PC-3 (cell line): Measurements from ENCODE around the gene CD44. TPM values are rescaled to one million over a fixed set of nuclear protein-coding genes. Genes with fewer than 3 reads are reported as not detected.

ENCODE experiments used
- ATAC-seq: fragments of 200-7000 bp; cut with Tn5 transposase; 2 replicates; pipeline ENCODE4 v1.9.1; 2020; ENCODE audit warnings: mild to moderate bottlenecking, moderate library complexity
- BruUV-seq: library from RNA; stranded (reverse); fragments of 400-500 nt; replicated peaks from 2 replicates; lab custom pipeline; 2021; lab: Mats Ljungman, UMichigan
- CTCF ChIA-PET: fragments of 300-600 bp; sonication (Branson Sonifier 250); formaldehyde crosslinking; loops from one replicate; lab custom pipeline; 2022; ENCODE audit warnings: antibody characterized with exemption; lab: Charles Lee
- POLR2A ChIA-PET: fragments of 300-600 bp; sonication (Branson Sonifier 250); formaldehyde crosslinking; loops from one replicate; lab custom pipeline; 2022; ENCODE audit warnings: antibody characterized with exemption; ENCODE audit not compliant: unreplicated experiment; lab: Charles Lee
- DNase-seq: peaks from one replicate; pipeline ENCODE4 v3.0.0-alpha.2; 2015
- H2AFZ ChIP-seq: fragments of 300-600 bp; sonication (generic); 2 replicates; pipeline ENCODE4 v1.6.0; 2016; ENCODE audit warnings: antibody characterized with exemption, low read length
- H3F3A ChIP-seq: fragments of 300-600 bp; sonication (generic); one replicate; pipeline ENCODE4 v1.6.0; 2017; ENCODE audit warnings: antibody characterized with exemption, low read length, control low read depth, mild to moderate bottlenecking; ENCODE audit not compliant: unreplicated experiment
- H3K27ac ChIP-seq: fragments of 300-600 bp; sonication (generic); 2 replicates; pipeline ENCODE4 v1.5.1; 2016; ENCODE audit warnings: mild to moderate bottlenecking, low read length
- H3K27me3 ChIP-seq: fragments of 300-600 bp; sonication (generic); 2 replicates; pipeline ENCODE4 v1.6.1; 2016; ENCODE audit warnings: low read length, mixed read lengths
- H3K36me3 ChIP-seq: fragments of 300-600 bp; sonication (generic); 2 replicates; pipeline ENCODE4 v1.6.1; 2016; ENCODE audit warnings: low read depth, mixed run types, low read length, mixed read lengths
- H3K4me1 ChIP-seq: fragments of 300-600 bp; sonication (generic); 2 replicates; pipeline ENCODE4 v1.5.1; 2016; ENCODE audit warnings: low read length; ENCODE audit not compliant: insufficient read depth
- H3K4me2 ChIP-seq: fragments of 300-600 bp; sonication (generic); 2 replicates; pipeline ENCODE4 v1.6.0; 2016; ENCODE audit warnings: low read length
- H3K4me3 ChIP-seq: fragments of 300-600 bp; sonication (generic); 2 replicates; pipeline ENCODE4 v1.5.1; 2016; ENCODE audit warnings: mild to moderate bottlenecking, low read length, mixed read lengths
- H3K79me2 ChIP-seq: fragments of 300-600 bp; sonication (generic); 2 replicates; pipeline ENCODE4 v1.6.1; 2017; ENCODE audit warnings: low read length, mixed read lengths
- H3K9ac ChIP-seq: fragments of 300-600 bp; sonication (generic); 2 replicates; pipeline ENCODE4 v1.6.0; 2016; ENCODE audit warnings: mild to moderate bottlenecking, low read length
- H3K9me2 ChIP-seq: fragments of 300-600 bp; sonication (generic); replicated peaks from 2 replicates; pipeline ENCODE4 v1.6.1; 2016; ENCODE audit warnings: mixed run types, low read length, mixed read lengths
- H3K9me3 ChIP-seq: fragments of 300-600 bp; sonication (generic); 2 replicates; pipeline ENCODE4 v1.6.1; 2016; ENCODE audit warnings: low read length, mixed read lengths
- H4K20me1 ChIP-seq: fragments of 300-600 bp; sonication (generic); 2 replicates; pipeline ENCODE4 v1.6.1; 2016; ENCODE audit warnings: low read length, mixed read lengths
- CTCF ChIP-seq: fragments of 300-600 bp; sonication (generic); conservative IDR thresholded peaks from 2 replicates; pipeline ENCODE4 v1.5.1; 2017; ENCODE audit warnings: antibody characterized with exemption, low read depth, mild to moderate bottlenecking, low read length
- EZH2 ChIP-seq: fragments of 300-600 bp; sonication (generic); IDR thresholded peaks from one replicate; pipeline ENCODE4 v1.6.1; 2017; ENCODE audit warnings: antibody characterized with exemption, mild to moderate bottlenecking, low read length; ENCODE audit not compliant: unreplicated experiment
- EZH2phosphoT487 ChIP-seq: fragments of 300-600 bp; sonication (generic); IDR thresholded peaks from 2 replicates; pipeline ENCODE4 v1.6.1; 2018; ENCODE audit warnings: mild to moderate bottlenecking, antibody characterized with exemption, low read length, borderline replicate concordance
- intact Hi-C: fragments of 100-400 bp; cut with micrococcal nuclease; formaldehyde crosslinking; loops from 2 replicates; pipeline ENCODE4 v1.9.0; 2023
- total RNA-seq: library from RNA; depleted of rRNA; stranded (reverse); fragments of >200 nt; gene quantifications from 2 replicates; pipeline ENCODE4 v1.2.3, GENCODE V29; 2014

CD44 gene
- total RNA-seq, 1 experiment from 2014 or later, result 181 TPM

GRCh38 chr11:35146711-35147110, 7.7 kb downstream of the CD44 start:
- intact Hi-C loops, result no loop called here
- Histone ChIP-seq H3K36me3 (peaks cover 64% of the 10 kb centered on the region), H3K9me2 (no peaks in the 10 kb centered on the region), H3K27me3 (no peaks in the 10 kb centered on the region), H3F3A (no peaks in the 10 kb centered on the region), H2AFZ (no peak overlapping the region), H3K9me3 (no peaks in the 10 kb centered on the region), H3K4me2 (peak overlapping the region; percentile 89; the same call in 1 of the 2 replicates), H3K4me3 (no peak overlapping the region), H3K79me2 (peaks cover 100% of the 10 kb centered on the region), H3K4me1 (peaks cover 52% of the 10 kb centered on the region), H4K20me1 (peaks cover 96% of the 10 kb centered on the region), H3K27ac (peak overlapping the region; percentile 4), H3K9ac (no peak overlapping the region)
- no peak for ATAC-seq
- no peak for TF ChIP-seq EZH2phosphoT487
- TF ChIP-seq EZH2, result no peak
- TF ChIP-seq CTCF, result no peak
- ChIA-PET POLR2A (no interaction called here), CTCF (no interaction called here)
- DNase-seq, result no peak
- BruUV-seq, result no TSS peak

- no peaks in the 10 kb centered on the region for H3F3A ChIP-seq
- H3K4me2 ChIP-seq, result no peak overlapping the region
- intact Hi-C loops, result no loop called here
- H3K27me3 ChIP-seq, result no peaks in the 10 kb centered on the region
- ChIA-PET POLR2A (no interaction called here), CTCF (no interaction called here)
- H3K9ac ChIP-seq, result no peak overlapping the region
- H3K79me2 ChIP-seq, result peaks cover 100% of the 10 kb centered on the region
- peaks cover 47% of the 10 kb centered on the region for H3K4me1 ChIP-seq
- peaks cover 97% of the 10 kb centered on the region for H4K20me1 ChIP-seq
- DNase-seq, result no peak
- H3K4me3 ChIP-seq, result no peak overlapping the region
- peaks cover 69% of the 10 kb centered on the region for H3K36me3 ChIP-seq
- no peaks in the 10 kb centered on the region for H3K9me2 ChIP-seq
- no peak for TF ChIP-seq EZH2
- no peaks in the 10 kb centered on the region for H3K9me3 ChIP-seq
- no peak overlapping the region for H3K27ac ChIP-seq
- ATAC-seq, result no peak
- no peak overlapping the region for H2AFZ ChIP-seq
- BruUV-seq, result no TSS peak
Observed at GRCh38 chr11:35147235-35147634, 8.3 kb downstream of the CD44 start.

- Histone ChIP-seq H3K27ac (no peak overlapping the region), H2AFZ (no peak overlapping the region), H3K9ac (no peak overlapping the region), H3F3A (no peaks in the 10 kb centered on the region), H3K9me2 (no peaks in the 10 kb centered on the region), H3K4me1 (peaks cover 36% of the 10 kb centered on the region), H3K4me2 (no peak overlapping the region), H3K79me2 (peaks cover 100% of the 10 kb centered on the region), H3K36me3 (peaks cover 77% of the 10 kb centered on the region), H3K4me3 (no peak overlapping the region), H3K27me3 (no peaks in the 10 kb centered on the region), H4K20me1 (peaks cover 96% of the 10 kb centered on the region), H3K9me3 (no peaks in the 10 kb centered on the region)
- no TSS peak for BruUV-seq
- DNase-seq, result no peak
- ATAC-seq, result no peak
- ChIA-PET POLR2A (interaction anchor here (0.6 kb wide), 1 partner anchor 12 kb away, joined by 4 read pairs; no protein-coding TSS in a partner anchor), CTCF (no interaction called here)
- no peak for TF ChIP-seq CTCF
- TF ChIP-seq EZH2, result no peak
- TF ChIP-seq EZH2phosphoT487, result no peak
- intact Hi-C loops, result no loop called here
Observed at GRCh38 chr11:35148163-35148837, 9.3 kb downstream of the CD44 start.
